HepG2 (cell line): ENCODE data around the gene CYTH1. TPM values are rescaled to one million over a fixed set of nuclear protein-coding genes. Genes with fewer than 3 reads are reported as not detected.

ENCODE experiments used
- ATAC-seq: fragments of 200-7000 bp; cut with Tn5 transposase; 3 replicates; pipeline ENCODE4 v1.9.1; 2020; ENCODE audit warnings: mild to moderate bottlenecking, moderate library complexity
- BruUV-seq: library from RNA; stranded (reverse); fragments of 400-500 nt; replicated peaks from 2 replicates; lab custom pipeline; 2021; lab: Mats Ljungman, UMichigan
- CTCF ChIA-PET: fragments of 300-600 bp; formaldehyde crosslinking; extraction: SDS; loops from one replicate; lab custom pipeline; 2021; ENCODE audit warnings: low total read pairs, inconsistent platforms, low intra/inter-chr PET ratio; lab: Yijun Ruan, JAX
- POLR2A ChIA-PET: fragments of 350-600 bp; sonication (Branson Sonifier 250); formaldehyde crosslinking; loops from one replicate; lab custom pipeline; 2020; ENCODE audit warnings: antibody characterized with exemption, inconsistent platforms; lab: Yijun Ruan, JAX
- DNase-seq: peaks from one replicate; pipeline ENCODE4 v3.0.0-alpha.2; 2015; ENCODE audit warnings: low spot score
- FAIRE-seq: peaks from 3 replicates; lab custom pipeline; 2011; peaks lifted over from hg19 to GRCh38; lab: Jason Lieb, UNC
- H2AFZ ChIP-seq: one replicate; pipeline ENCODE4 v1.6.1; 2011; ENCODE audit warnings: low read length, inconsistent platforms
- H3K27ac ChIP-seq: fragments of 300-600 bp; 3 replicates; pipeline ENCODE4 v1.8.0; 2011; ENCODE audit warnings: mixed run types, mild to moderate bottlenecking, mixed read lengths, low read length, inconsistent platforms; ENCODE audit not compliant: insufficient read depth; ENCODE audit errors: extremely low read length
- H3K27me3 ChIP-seq, 2 experiments: fragments of 200-600 bp in 1 of 2; 2 replicates in 1 of 2; 3 replicates in 1 of 2; pipeline versions ENCODE4 v1.6.0 to v1.8.0; 2011; ENCODE audit warnings: low read length in 2 of 2, mild to moderate bottlenecking in 2 of 2, moderate library complexity in 2 of 2, inconsistent platforms in 1 of 2; ENCODE audit not compliant: insufficient read depth in 2 of 2, control insufficient read depth in 1 of 2
- H3K36me3 ChIP-seq, 2 experiments: fragments of 200-600 bp in 1 of 2; replicated peaks in 1 of 2; 2 replicates in 1 of 2; 3 replicates in 1 of 2; pipeline versions ENCODE4 v1.5.1 to v1.8.0; 2011; ENCODE audit warnings: low read length in 2 of 2, inconsistent platforms in 1 of 2; ENCODE audit not compliant: insufficient read depth in 2 of 2, control insufficient read depth in 1 of 2
- H3K4me1 ChIP-seq: 2 replicates; pipeline ENCODE4 v1.5.1; 2012; ENCODE audit warnings: low read length, inconsistent platforms; ENCODE audit not compliant: insufficient read depth
- H3K4me2 ChIP-seq: 2 replicates; pipeline ENCODE4 v1.6.0; 2011; ENCODE audit warnings: low read depth, low read length, inconsistent platforms
- H3K4me3 ChIP-seq, 3 experiments: fragments of 200-600 bp in 1 of 3; sonication (generic), shearing (Covaris generic) in 1 of 3; replicated peaks in 1 of 3; 2 replicates each; pipeline ENCODE4 v1.5.1; 2011 to 2016; ENCODE audit warnings: low read length in 3 of 3, inconsistent platforms in 2 of 3, low read depth in 2 of 3, mild to moderate bottlenecking in 2 of 3, control low read depth in 1 of 3, mixed read lengths in 1 of 3; ENCODE audit not compliant: insufficient read depth in 1 of 3
- H3K79me2 ChIP-seq: one replicate; pipeline ENCODE4 v1.6.1; 2011; ENCODE audit warnings: low read length, inconsistent platforms; ENCODE audit not compliant: insufficient read depth
- H3K9ac ChIP-seq: 2 replicates; pipeline ENCODE4 v1.6.0; 2011; ENCODE audit warnings: mild to moderate bottlenecking, low read depth, low read length, inconsistent platforms; ENCODE audit not compliant: insufficient read depth
- H3K9me3 ChIP-seq: 2 replicates; pipeline ENCODE4 v1.5.1; 2012; ENCODE audit warnings: mild to moderate bottlenecking, low read length
- H4K20me1 ChIP-seq: 2 replicates; pipeline ENCODE4 v1.6.0; 2011; ENCODE audit warnings: inconsistent platforms, mild to moderate bottlenecking, low read length, moderate library complexity; ENCODE audit not compliant: insufficient read depth
- PPARG ChIP-seq: conservative IDR thresholded peaks from 2 replicates; pipeline ENCODE4 v1.6.1; 2016; ENCODE audit warnings: missing biosample characterization, missing genetic modification reagents
- SMAD1 ChIP-seq: sonication (generic); formaldehyde crosslinking; IDR thresholded peaks from 2 replicates; pipeline ENCODE4 v1.4.0; 2020; ENCODE audit warnings: missing genetic modification reagents, low read depth, mild to moderate bottlenecking, borderline replicate concordance
- WGBS: methylation state at CpG from one replicate; pipeline ENCODE4 v1.1.6; 2017; ENCODE audit warnings: low lambda C conversion rate; 5-methylcytosine and 5-hydroxymethylcytosine counted together
- in situ Hi-C: cut with HindIII; loops from 2 replicates; pipeline ENCODE4 v1.10.0; 2017; ENCODE audit warnings: low pct_unique_long_range_greater_than_20kb; ENCODE audit not compliant: extremely low pct_ligation_motif_present
- intact Hi-C: fragments of 100-400 bp; cut with micrococcal nuclease; formaldehyde crosslinking; loops from one replicate; pipeline ENCODE4 v1.10.0; 2022; ENCODE audit not compliant: unreplicated experiment
- polyA plus RNA-seq, 8 experiments: library from polyadenylated mRNA; depleted of rRNA in 3 of 8; stranded (reverse) in 7 of 8; unstranded in 1 of 8; fragments of >200 nt; fragmentation: Illumina TruSeq in 4 of 8; extraction: Trizol in 4 of 8; gene quantifications; 2 replicates each; pipeline versions ENCODE4 v1.2.1 to v1.2.3, GENCODE V29; 2011 to 2016; ENCODE audit warnings: low read depth in 4 of 8, missing spikeins in 1 of 8, mixed read lengths in 1 of 8; ENCODE audit not compliant: insufficient read depth in 1 of 8
- total RNA-seq, 5 experiments: library from RNA; depleted of rRNA; stranded (reverse); fragments of >200 nt; fragmentation: Illumina TruSeq; extraction: Trizol; gene quantifications; 2 replicates each; pipeline ENCODE4 v1.2.3, GENCODE V29; 2016; ENCODE audit warnings: low read depth in 1 of 5
- TF ChIP-seq, protein P1 (sequence below): sonication (generic); formaldehyde crosslinking; IDR thresholded peaks from 2 replicates; pipeline ENCODE4 v1.8.1; 2023; ENCODE audit warnings: mild to moderate bottlenecking, missing genetic modification reagents

Gene CYTH1
- total and polyA plus RNA-seq, 2 of the 13 experiments (the other 11 are each of a cell fraction or from before 2014, with no cell fraction given), result 20.1 to 48.9 TPM

DNA sequence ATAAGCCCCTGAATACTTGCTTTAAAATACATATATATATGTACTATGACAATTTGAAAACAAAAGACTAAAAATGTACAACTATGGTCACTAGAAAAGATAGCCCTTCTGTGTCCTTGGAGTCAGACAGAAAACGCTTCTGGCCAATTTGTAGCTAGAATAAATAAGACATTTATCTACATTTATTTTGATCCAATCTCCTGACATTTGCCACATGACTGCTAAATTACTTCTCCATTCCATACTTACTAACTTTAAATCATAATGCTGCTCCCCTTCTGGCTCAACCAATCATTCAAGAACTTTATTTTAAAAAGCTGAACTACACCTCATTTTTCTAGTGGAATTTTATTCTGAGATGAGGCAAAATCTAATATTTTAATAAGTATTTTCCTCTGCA is 65.8 kb downstream of the CYTH1 start:
- intact Hi-C loops, result no loop called here
- Histone ChIP-seq H3K79me2 (peaks cover 56% of the 10 kb centered on the region), H3K4me1 (peaks cover 63% of the 10 kb centered on the region), H2AFZ (no peak overlapping the region), H3K9me3 (no peaks in the 10 kb centered on the region), H3K36me3 (no peaks in the 10 kb centered on the region), H3K27me3 (no peaks in the 10 kb centered on the region), H3K27ac (no peak overlapping the region), H3K9ac (no peak overlapping the region), H3K4me3 (no peak overlapping the region; a peak in 1 of 6 replicates), H4K20me1 (peaks cover 35% of the 10 kb centered on the region), H3K4me2 (peak overlapping the region; percentile 89; the same call in 1 of the 2 replicates)
- no peak for TF ChIP-seq SMAD1
- FAIRE-seq (no peak), ATAC-seq (no peak), DNase-seq (no peak)
- BruUV-seq, result no TSS peak
- in situ Hi-C loops, result no loop called here
- ChIA-PET POLR2A (interaction anchor here (0.6 kb wide), 1 partner anchor 19 kb away, joined by 3 read pairs; no protein-coding TSS in a partner anchor), CTCF (no interaction called here)
- WGBS, result 85% methylated on average over 1 of the region's 1 CpG

DNA sequence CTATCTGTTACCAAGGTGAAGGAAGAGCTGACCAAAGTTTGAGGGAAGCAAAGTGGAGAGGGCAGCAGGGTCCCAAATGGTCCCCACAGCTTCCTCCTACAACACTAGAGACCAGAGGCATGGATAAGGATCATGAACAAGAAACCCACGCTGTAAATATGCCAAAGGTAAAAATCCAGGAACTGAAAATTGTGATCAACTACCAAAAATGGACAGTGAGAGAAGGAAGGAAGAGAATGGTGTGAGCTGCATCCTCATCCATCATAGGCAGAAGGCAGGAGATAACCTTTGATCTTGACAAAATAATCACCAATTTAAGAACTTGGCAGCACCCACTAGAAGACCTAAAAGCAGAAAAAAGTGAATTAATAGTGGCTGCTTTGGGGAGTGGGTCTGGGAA is 66.2 kb downstream of the CYTH1 start:
- H3K27ac ChIP-seq, result no peak overlapping the region
- no peak for DNase-seq
- ChIA-PET CTCF (no interaction called here), POLR2A (no interaction called here)
- TF ChIP-seq, protein P1, sequence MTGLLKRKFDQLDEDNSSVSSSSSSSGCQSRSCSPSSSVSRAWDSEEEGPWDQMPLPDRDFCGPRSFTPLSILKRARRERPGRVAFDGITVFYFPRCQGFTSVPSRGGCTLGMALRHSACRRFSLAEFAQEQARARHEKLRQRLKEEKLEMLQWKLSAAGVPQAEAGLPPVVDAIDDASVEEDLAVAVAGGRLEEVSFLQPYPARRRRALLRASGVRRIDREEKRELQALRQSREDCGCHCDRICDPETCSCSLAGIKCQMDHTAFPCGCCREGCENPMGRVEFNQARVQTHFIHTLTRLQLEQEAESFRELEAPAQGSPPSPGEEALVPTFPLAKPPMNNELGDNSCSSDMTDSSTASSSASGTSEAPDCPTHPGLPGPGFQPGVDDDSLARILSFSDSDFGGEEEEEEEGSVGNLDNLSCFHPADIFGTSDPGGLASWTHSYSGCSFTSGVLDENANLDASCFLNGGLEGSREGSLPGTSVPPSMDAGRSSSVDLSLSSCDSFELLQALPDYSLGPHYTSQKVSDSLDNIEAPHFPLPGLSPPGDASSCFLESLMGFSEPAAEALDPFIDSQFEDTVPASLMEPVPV, result no peak
- 0 out of 2 replicates have a peak, but pooled peaks have one; percentile 14 for TF ChIP-seq PPARG (CRISPR knock-in tag)
- H3K79me2 ChIP-seq, result peaks cover 56% of the 10 kb centered on the region
- peaks cover 35% of the 10 kb centered on the region for H4K20me1 ChIP-seq
- H2AFZ ChIP-seq, result no peak overlapping the region
- FAIRE-seq, result no peak
- H3K27me3 ChIP-seq, result no peaks in the 10 kb centered on the region
- H3K36me3 ChIP-seq, result no peaks in the 10 kb centered on the region
- BruUV-seq, result no TSS peak
- no peak overlapping the region for H3K4me3 ChIP-seq
- H3K4me2 ChIP-seq, result no peak overlapping the region
- intact Hi-C loops (no loop called here), in situ Hi-C loops (no loop called here)
- WGBS, result 80% methylated on average over 1 of the region's 1 CpG
- no peak for ATAC-seq
- no peaks in the 10 kb centered on the region for H3K9me3 ChIP-seq
- no peak overlapping the region for H3K9ac ChIP-seq
- H3K4me1 ChIP-seq, result peaks cover 63% of the 10 kb centered on the region
